Ascending aorta (tissue), 2 donors: ENCODE results near the gene TEKT1. TPM values are rescaled to one million over a fixed set of nuclear protein-coding genes. Genes with fewer than 3 reads are reported as not detected.
"Not testable (repeated sequence)": the region's sequence is repeated elsewhere in the genome, so short reads cannot be mapped to it uniquely, and the experiment has no call there.

Source experiments
- DNase-seq, 2 donors: peaks; one replicate each; pipeline ENCODE4 v3.0.0-alpha.2; 2019; ENCODE audit warnings: low spot score in 2 of 2
- H3K27ac ChIP-seq, 2 donors: fragments of 200-600 bp; sonication (generic); one replicate each; pipeline ENCODE4 v1.5.1; 2016 to 2017; ENCODE audit warnings: mild to moderate bottlenecking in 1 of 2
- H3K27me3 ChIP-seq: fragments of 200-600 bp; sonication (generic); one replicate; pipeline ENCODE4 v1.5.1; 2017
- H3K36me3 ChIP-seq, 2 donors: fragments of 200-600 bp; sonication (generic); one replicate each; pipeline ENCODE4 v1.5.1; 2016
- H3K4me1 ChIP-seq, 2 donors: fragments of 200-600 bp; sonication (generic); one replicate each; pipeline ENCODE4 v1.5.1; 2016 to 2017; ENCODE audit warnings: mild to moderate bottlenecking in 1 of 2
- H3K4me3 ChIP-seq, 2 donors: fragments of 200-600 bp; sonication (generic); one replicate each; pipeline ENCODE4 v1.5.1; 2016 to 2017; ENCODE audit warnings: mild to moderate bottlenecking in 1 of 2
- H3K9me3 ChIP-seq, 2 donors: fragments of 200-600 bp; sonication (generic); one replicate each; pipeline ENCODE4 v1.5.1; 2016
- intact Hi-C: fragments of 100-400 bp; cut with DNase I; formaldehyde crosslinking; loops from one replicate; pipeline ENCODE4 v1.15.1; 2023
- total RNA-seq: library from RNA; depleted of rRNA; stranded (reverse); fragments of >200 nt; gene quantifications from one replicate; pipeline ENCODE4 v1.1.0, GENCODE V29; 2016
- TF ChIP-seq, protein P1 (sequence below), 3 experiments: fragments of 200-600 bp in 2 of 3; fragments of 450-650 bp in 1 of 3; sonication (generic) in 2 of 3; IDR thresholded peaks; one replicate each; pipeline ENCODE4 v1.5.1; 2016 to 2019; ENCODE audit warnings: antibody characterized with exemption in 3 of 3, mild to moderate bottlenecking in 1 of 3, moderate library complexity in 1 of 3

Gene TEKT1
- not detected for total RNA-seq

DNA sequence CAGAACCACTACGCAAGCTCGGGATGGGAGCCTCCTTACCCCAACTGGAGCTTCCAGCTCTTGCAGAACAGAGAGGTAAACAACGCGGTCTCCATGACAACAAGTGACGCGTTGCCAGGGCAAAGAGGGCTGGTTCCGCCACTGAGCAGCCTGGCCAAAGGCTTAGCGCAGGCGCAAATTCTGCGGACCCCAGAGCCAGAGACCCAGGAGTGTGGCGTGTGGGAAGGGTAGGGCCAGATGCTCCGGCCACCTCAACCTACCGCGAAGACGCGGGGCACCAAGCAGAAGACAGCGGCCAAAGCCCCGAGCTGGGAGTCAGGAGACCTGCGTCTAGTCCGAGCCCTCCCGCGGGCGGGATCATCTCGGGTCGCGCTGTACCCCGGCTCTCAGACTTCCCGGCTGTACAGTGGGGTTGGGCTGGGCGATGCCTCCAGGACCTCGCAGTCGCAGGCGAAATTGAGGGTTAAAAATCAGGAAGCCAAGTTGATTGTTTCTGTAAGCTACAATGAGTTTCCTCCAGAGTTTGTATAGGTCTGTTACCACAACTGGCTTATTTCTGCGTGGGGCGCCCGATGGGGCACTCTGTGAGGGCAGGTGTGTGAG lies at the start of gene TEKT1:
Gene TEKT1 (minus strand): TSS at position 69 of the 603 bp plus-strand sequence. CDS start 1,353 bp downstream, outside the sequence.
- no peaks in the 10 kb centered on the region for H3K36me3 ChIP-seq
- peak within 1 kb of the TSS; percentile 23 to 38 for H3K4me3 ChIP-seq
- H3K27me3 ChIP-seq, result no peaks in the 10 kb centered on the region
- intact Hi-C loops, result no loop called here
- H3K27ac ChIP-seq, result no peak within 1 kb of the TSS
- TF ChIP-seq, protein P1, sequence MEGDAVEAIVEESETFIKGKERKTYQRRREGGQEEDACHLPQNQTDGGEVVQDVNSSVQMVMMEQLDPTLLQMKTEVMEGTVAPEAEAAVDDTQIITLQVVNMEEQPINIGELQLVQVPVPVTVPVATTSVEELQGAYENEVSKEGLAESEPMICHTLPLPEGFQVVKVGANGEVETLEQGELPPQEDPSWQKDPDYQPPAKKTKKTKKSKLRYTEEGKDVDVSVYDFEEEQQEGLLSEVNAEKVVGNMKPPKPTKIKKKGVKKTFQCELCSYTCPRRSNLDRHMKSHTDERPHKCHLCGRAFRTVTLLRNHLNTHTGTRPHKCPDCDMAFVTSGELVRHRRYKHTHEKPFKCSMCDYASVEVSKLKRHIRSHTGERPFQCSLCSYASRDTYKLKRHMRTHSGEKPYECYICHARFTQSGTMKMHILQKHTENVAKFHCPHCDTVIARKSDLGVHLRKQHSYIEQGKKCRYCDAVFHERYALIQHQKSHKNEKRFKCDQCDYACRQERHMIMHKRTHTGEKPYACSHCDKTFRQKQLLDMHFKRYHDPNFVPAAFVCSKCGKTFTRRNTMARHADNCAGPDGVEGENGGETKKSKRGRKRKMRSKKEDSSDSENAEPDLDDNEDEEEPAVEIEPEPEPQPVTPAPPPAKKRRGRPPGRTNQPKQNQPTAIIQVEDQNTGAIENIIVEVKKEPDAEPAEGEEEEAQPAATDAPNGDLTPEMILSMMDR (IDR thresholded peaks at IDR 0.05), result no peak
- no peaks in the 10 kb centered on the region for H3K9me3 ChIP-seq
- peak; percentile 25 to 80 for DNase-seq
- no peaks in the 10 kb centered on the region for H3K4me1 ChIP-seq

DNA sequence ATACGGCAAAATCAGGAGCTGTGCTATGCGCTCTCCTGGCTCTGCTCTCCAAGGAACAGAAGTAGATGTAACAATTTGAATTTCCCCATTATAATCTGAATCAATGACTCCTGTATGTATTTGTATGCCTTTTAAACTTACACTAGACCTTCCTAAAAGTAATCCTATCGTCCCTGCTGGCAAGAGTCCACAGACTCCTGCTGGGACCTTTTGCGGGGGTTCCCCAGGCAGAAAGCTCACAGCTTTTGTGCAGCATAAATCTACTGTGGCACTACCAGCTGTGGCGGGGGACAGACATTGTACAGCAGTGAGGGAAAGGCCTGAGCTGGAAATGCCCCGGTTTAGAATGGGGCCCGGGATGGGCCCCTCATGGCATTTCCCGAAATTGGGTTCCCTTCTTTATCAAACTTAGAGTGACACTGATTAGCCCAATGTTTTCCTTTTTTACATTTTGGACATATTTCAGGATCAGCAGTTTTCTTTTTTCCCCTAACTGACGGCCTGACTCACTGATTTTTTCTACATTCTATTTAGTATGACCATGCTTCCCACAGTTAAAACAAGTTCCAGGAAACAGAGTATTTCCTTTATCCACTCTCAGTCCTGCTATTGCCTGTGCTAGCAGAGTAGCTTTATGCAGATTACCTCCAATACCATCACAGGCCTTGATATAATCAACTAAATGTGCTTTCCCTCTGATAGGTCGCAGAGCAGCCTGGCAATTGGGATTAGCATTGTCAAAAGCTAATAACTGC lies 47.9 kb upstream of the TEKT1 start:
- peaks cover 0 to 17% of the 10 kb centered on the region in 2 donors for H3K9me3 ChIP-seq
- intact Hi-C loops, H3K4me3 ChIP-seq, H3K27ac ChIP-seq, H3K4me1 ChIP-seq, H3K27me3 ChIP-seq, H3K36me3 ChIP-seq, DNase-seq: not testable (repeated sequence)

DNA sequence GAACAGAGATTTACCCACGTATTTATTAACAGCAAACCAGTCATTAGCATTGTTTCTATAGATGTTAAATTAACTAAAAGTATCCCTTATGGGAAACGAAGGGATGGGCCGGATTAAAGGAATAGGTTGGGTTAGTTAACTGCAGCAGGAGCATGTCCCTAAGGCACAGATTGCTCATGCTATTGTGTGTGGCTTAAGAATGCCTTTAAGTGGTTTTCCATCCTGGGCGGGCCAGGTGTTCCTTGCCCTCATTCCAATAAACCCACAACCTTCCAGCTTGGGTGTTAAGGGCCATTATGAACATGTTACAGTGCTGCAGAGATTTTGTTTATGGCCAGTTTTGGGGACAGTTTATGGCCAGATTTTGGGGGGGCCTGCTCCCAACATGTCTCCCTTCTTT lies 43.7 kb upstream of the TEKT1 start:
- intact Hi-C loops, H3K9me3 ChIP-seq, H3K4me3 ChIP-seq, H3K27ac ChIP-seq, DNase-seq, H3K4me1 ChIP-seq, H3K27me3 ChIP-seq, H3K36me3 ChIP-seq: not testable (repeated sequence)

DNA sequence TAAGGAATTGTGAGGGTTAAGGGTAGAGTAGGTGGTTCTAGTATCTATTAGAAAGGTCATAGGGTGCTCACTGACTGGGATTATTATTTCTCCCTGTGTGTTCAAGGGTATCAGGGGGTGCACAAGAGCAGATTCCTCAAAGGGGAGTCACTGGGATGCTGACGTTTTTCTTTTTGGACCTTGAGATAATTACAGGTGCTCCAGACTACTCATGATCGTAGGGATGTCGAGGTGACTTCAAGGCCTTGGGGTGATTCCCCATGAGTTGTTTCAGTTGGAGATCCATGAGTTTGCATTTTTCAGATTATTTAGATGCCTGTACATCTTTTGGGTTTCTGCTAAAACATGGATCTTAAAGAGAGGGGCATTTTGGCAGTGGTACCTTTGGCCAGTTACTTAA lies 41.4 kb upstream of the TEKT1 start:
- Histone ChIP-seq H3K4me1 (no peaks in the 10 kb centered on the region), H3K27me3 (no peaks in the 10 kb centered on the region), H3K4me3 (no peak overlapping the region), H3K9me3 (no peaks in the 10 kb centered on the region), H3K27ac (no peak overlapping the region), H3K36me3 (no peaks in the 10 kb centered on the region)
- intact Hi-C loops, result no loop called here
- TF ChIP-seq, protein P1 (IDR thresholded peaks at IDR 0.05), result no peak
- DNase-seq, result no peak

DNA sequence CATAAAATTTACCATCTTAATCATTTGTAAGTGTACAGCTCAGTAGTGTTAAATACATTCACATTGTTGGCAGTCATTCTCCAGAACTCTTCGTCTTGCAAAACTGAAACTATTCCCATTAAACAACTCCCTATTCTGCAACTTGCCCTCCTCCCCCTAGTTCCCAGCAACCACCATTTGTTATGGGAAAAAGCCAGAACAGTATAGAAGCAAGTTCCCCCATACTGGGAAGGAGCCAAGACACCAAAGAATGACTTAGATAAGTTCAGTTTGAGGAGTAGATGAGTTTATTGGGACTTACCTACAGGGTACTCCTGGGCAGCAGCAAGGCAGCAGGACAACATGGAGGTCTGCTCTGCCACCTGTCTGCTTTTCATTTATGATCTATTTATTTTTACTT lies 39.3 kb upstream of the TEKT1 start:
- no peaks in the 10 kb centered on the region for H3K36me3 ChIP-seq
- no peaks in the 10 kb centered on the region for H3K9me3 ChIP-seq
- H3K27ac ChIP-seq, result no peak overlapping the region
- no peak for DNase-seq
- TF ChIP-seq, protein P1 (IDR thresholded peaks at IDR 0.05), result no peak
- no peaks in the 10 kb centered on the region for H3K27me3 ChIP-seq
- no peaks in the 10 kb centered on the region for H3K4me1 ChIP-seq
- H3K4me3 ChIP-seq, result no peak overlapping the region
- intact Hi-C loops, result no loop called here

DNA sequence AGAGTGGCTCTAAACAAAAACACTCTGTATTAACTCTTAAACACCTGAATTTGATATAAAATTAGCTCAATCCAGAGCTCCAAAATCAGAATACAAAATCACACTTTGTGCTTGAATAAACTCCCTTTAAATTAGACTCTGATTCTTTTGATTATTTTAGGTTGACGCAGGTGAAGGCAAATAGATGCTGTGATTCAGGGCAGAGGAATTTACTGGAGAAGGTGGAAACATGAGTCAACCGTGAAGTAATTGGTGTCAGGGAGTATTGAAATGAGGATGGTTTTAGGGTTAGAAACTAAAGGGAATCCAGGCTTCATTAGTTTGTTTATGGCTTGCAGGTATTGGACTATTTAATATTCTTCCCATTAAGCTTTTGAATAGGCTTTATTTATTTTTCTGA lies 37.1 kb upstream of the TEKT1 start:
- no peak for DNase-seq
- no peak overlapping the region for H3K4me3 ChIP-seq
- no peaks in the 10 kb centered on the region for H3K27me3 ChIP-seq
- no peaks in the 10 kb centered on the region for H3K9me3 ChIP-seq
- intact Hi-C loops, result no loop called here
- no peaks in the 10 kb centered on the region for H3K4me1 ChIP-seq
- TF ChIP-seq, protein P1 (IDR thresholded peaks at IDR 0.05), result no peak
- H3K27ac ChIP-seq, result no peak overlapping the region
- no peaks in the 10 kb centered on the region for H3K36me3 ChIP-seq
